ENCODE data around the gene S1PR4. TPM values are rescaled to one million over a fixed set of nuclear protein-coding genes. Genes with fewer than 3 reads are reported as not detected.
"Not testable (repeated sequence)": the region's sequence is repeated elsewhere in the genome, so short reads cannot be mapped to it uniquely, and the experiment has no call there.

S1PR4 gene
- polyA plus RNA-seq, 1 experiment: not detected

GRCh38 chr19:3152419-3152780, 26.2 kb upstream of the S1PR4 start:
- DNase-seq (ENCODE audit: low read depth): no peak
- Histone ChIP-seq H3K27me3 (ENCODE audit: control insufficient read depth, insufficient read depth, low read length) (no peaks in the 10 kb centered on the region), H3K4me3 (ENCODE audit: low read depth, low read length) (no peak overlapping the region), H3K36me3 (ENCODE audit: control insufficient read depth, insufficient read depth, low read length) (no peaks in the 10 kb centered on the region)
- TF ChIP-seq CTCF (IDR thresholded peaks at IDR 0.05; ENCODE audit: insufficient read depth, low read depth, low read length): no peak
- ChIA-PET POLR2A (no interaction called here), CTCF (interaction anchor here (1.2 kb wide), 2 partner anchors 9 to 26 kb away, joined by 3 read pairs; no protein-coding TSS in a partner anchor)

- ChIA-PET CTCF (no interaction called here), POLR2A (no interaction called here)
- H3K27me3 ChIP-seq (ENCODE audit: control insufficient read depth, insufficient read depth, low read length): no peaks in the 10 kb centered on the region
- no peak for TF ChIP-seq CTCF (IDR thresholded peaks at IDR 0.05; ENCODE audit: insufficient read depth, low read depth, low read length)
- DNase-seq (ENCODE audit: low read depth): no peak
- no peaks in the 10 kb centered on the region for H3K36me3 ChIP-seq (ENCODE audit: control insufficient read depth, insufficient read depth, low read length)
- H3K4me3 ChIP-seq (ENCODE audit: low read depth, low read length): no peak overlapping the region
These were observed 25.0 kb upstream of the S1PR4 start for GRCh38 chr19:3153286-3154230.

- DNase-seq (ENCODE audit: low read depth); H3K36me3 ChIP-seq (ENCODE audit: control insufficient read depth, insufficient read depth, low read length); CTCF ChIA-PET; H3K4me3 ChIP-seq (ENCODE audit: low read depth, low read length); H3K27me3 ChIP-seq (ENCODE audit: control insufficient read depth, insufficient read depth, low read length); POLR2A ChIA-PET: not testable (repeated sequence)
These were observed 24.1 kb upstream of the S1PR4 start for GRCh38 chr19:3154447-3154846.

GRCh38 chr19:3154957-3155736, 23.4 kb upstream of the S1PR4 start:
- DNase-seq (ENCODE audit: low read depth): peak; percentile 96
- no peak for TF ChIP-seq CTCF (IDR thresholded peaks at IDR 0.05; ENCODE audit: insufficient read depth, low read depth, low read length)
- Histone ChIP-seq H3K36me3 (ENCODE audit: control insufficient read depth, insufficient read depth, low read length) (no peaks in the 10 kb centered on the region), H3K4me3 (ENCODE audit: low read depth, low read length) (no peak overlapping the region), H3K27me3 (ENCODE audit: control insufficient read depth, insufficient read depth, low read length) (no peaks in the 10 kb centered on the region)
- CTCF ChIA-PET: no interaction called here
- POLR2A ChIA-PET: no interaction called here

- POLR2A ChIA-PET: no interaction called here
These were observed 21.3 kb upstream of the S1PR4 start for GRCh38 chr19:3157096-3157845.

More at GRCh38 chr19:3157096-3157845, 21.3 kb upstream of the S1PR4 start:
- CTCF ChIA-PET: interaction anchor here (0.9 to 1.7 kb wide), 7 partner anchors 9 to 78 kb away, joined by 3 to 8 read pairs (median 4); no protein-coding TSS in a partner anchor
- DNase-seq (ENCODE audit: low read depth): no peak
- Histone ChIP-seq H3K4me3 (ENCODE audit: low read depth, low read length) (no peak overlapping the region), H3K36me3 (ENCODE audit: control insufficient read depth, insufficient read depth, low read length) (no peaks in the 10 kb centered on the region), H3K27me3 (ENCODE audit: control insufficient read depth, insufficient read depth, low read length) (no peaks in the 10 kb centered on the region)
- TF ChIP-seq CTCF (IDR thresholded peaks at IDR 0.05; ENCODE audit: insufficient read depth, low read depth, low read length): no peak
